HCT116 (cell line): ENCODE results near the gene GPR27. TPM values are rescaled to one million over a fixed set of nuclear protein-coding genes. Genes with fewer than 3 reads are reported as not detected.

Source experiments
- ATAC-seq: fragments of 200-7000 bp; cut with Tn5 transposase; 2 replicates; pipeline ENCODE4 v1.9.1; 2020; ENCODE audit warnings: mild to moderate bottlenecking, moderate library complexity
- BruUV-seq: library from RNA; stranded (reverse); fragments of 400-500 nt; replicated peaks from 2 replicates; lab custom pipeline; 2021; lab: Mats Ljungman, UMichigan
- CTCF ChIA-PET: fragments of 300-600 bp; sonication (Branson Sonifier 250); formaldehyde crosslinking; loops from one replicate; lab custom pipeline; 2021; ENCODE audit warnings: antibody characterized with exemption; lab: Charles Lee
- POLR2A ChIA-PET: fragments of 300-600, 350-600 bp; sonication (Branson Sonifier 250); formaldehyde crosslinking; loops from one replicate; lab custom pipeline; 2021; ENCODE audit warnings: antibody characterized with exemption; lab: Charles Lee
- RAD21 ChIA-PET, 2 experiments: fragments of 300-600 bp; sonication (Branson Sonifier 250); formaldehyde crosslinking; loops; one replicate each; lab custom pipeline; 2023; ENCODE audit warnings: low total read pairs in 2 of 2; ENCODE audit not compliant: uncharacterized antibody in 2 of 2, unreplicated experiment in 2 of 2, low non-redundant PET in 1 of 2; lab: Charles Lee
- DNase-seq: peaks from one replicate; pipeline ENCODE4 v3.0.0-alpha.2; 2010; ENCODE audit warnings: low read depth, low spot score
- H2AFZ ChIP-seq: fragments of 200-600 bp; shearing (Covaris generic), sonication (generic); 2 replicates; pipeline ENCODE4 v1.6.1; 2017; ENCODE audit warnings: low read depth, mixed run types, mixed read lengths, antibody characterized with exemption, low read length; ENCODE audit not compliant: poor library complexity, severe bottlenecking
- H3K27ac ChIP-seq: 2 replicates; pipeline ENCODE4 v1.5.1; 2012; ENCODE audit warnings: low read depth, low read length
- H3K27me3 ChIP-seq: fragments of 200-600 bp; sonication (generic); 2 replicates; pipeline ENCODE4 v1.6.1; 2016; ENCODE audit warnings: mixed run types, low read length, mixed read lengths; ENCODE audit not compliant: insufficient read depth
- H3K36me3 ChIP-seq, 2 experiments: fragments of 200-500 bp in 1 of 2; fragments of 200-600 bp in 1 of 2; sonication (Bioruptor generic) in 1 of 2; sonication (generic) in 1 of 2; 2 replicates each; pipeline versions ENCODE4 v1.5.1 to v1.6.1; 2014 to 2016; ENCODE audit warnings: low read length in 2 of 2, inconsistent platforms in 1 of 2, mixed read lengths in 1 of 2, mixed run types in 1 of 2; ENCODE audit not compliant: insufficient read depth in 2 of 2, control insufficient read depth in 1 of 2
- H3K4me1 ChIP-seq, 2 experiments: fragments of 200-600 bp in 1 of 2; sonication (generic) in 1 of 2; 2 replicates each; pipeline versions ENCODE4 v1.5.1 to v1.6.1; 2012 to 2017; ENCODE audit warnings: low read length in 2 of 2, inconsistent platforms in 1 of 2, mild to moderate bottlenecking in 1 of 2, mixed read lengths in 1 of 2, mixed run types in 1 of 2, moderate library complexity in 1 of 2; ENCODE audit not compliant: insufficient read depth in 2 of 2, control insufficient read depth in 1 of 2
- H3K4me2 ChIP-seq: fragments of 200-600 bp; sonication (generic); 2 replicates; pipeline ENCODE4 v1.6.1; 2017; ENCODE audit warnings: mixed run types, low read length, mixed read lengths
- H3K4me3 ChIP-seq, 2 experiments: fragments of 200-600 bp in 1 of 2; sonication (generic) in 1 of 2; replicated peaks in 1 of 2; 2 replicates each; pipeline ENCODE4 v1.5.1; 2011 to 2016; ENCODE audit warnings: low read length in 2 of 2, control low read depth in 1 of 2, low read depth in 1 of 2, mild to moderate bottlenecking in 1 of 2, mixed read lengths in 1 of 2, mixed run types in 1 of 2
- H3K79me2 ChIP-seq: fragments of 200-600 bp; sonication (generic); 2 replicates; pipeline ENCODE4 v1.6.1; 2017; ENCODE audit warnings: mild to moderate bottlenecking, mixed run types, low read length, moderate library complexity, mixed read lengths; ENCODE audit not compliant: insufficient read depth
- H3K9ac ChIP-seq: fragments of 200-600 bp; sonication (generic); 2 replicates; pipeline ENCODE4 v1.6.1; 2016; ENCODE audit warnings: low read length, mixed read lengths
- H3K9me2 ChIP-seq: fragments of 200-600 bp; sonication (generic), shearing (Covaris generic); 2 replicates; pipeline ENCODE4 v1.6.1; 2017; ENCODE audit warnings: mixed run types, mild to moderate bottlenecking, moderate library complexity; ENCODE audit not compliant: insufficient read depth
- H3K9me3 ChIP-seq, 2 experiments: fragments of 200-500 bp in 1 of 2; fragments of 200-600 bp in 1 of 2; sonication (Bioruptor generic) in 1 of 2; sonication (generic) in 1 of 2; 2 replicates each; pipeline ENCODE4 v1.6.1; 2014 to 2017; ENCODE audit warnings: low read length in 2 of 2, mixed read lengths in 2 of 2, inconsistent platforms in 1 of 2, low read depth in 1 of 2, mild to moderate bottlenecking in 1 of 2, mixed run types in 1 of 2, moderate library complexity in 1 of 2; ENCODE audit not compliant: control insufficient read depth in 1 of 2, insufficient read depth in 1 of 2
- H4K20me1 ChIP-seq: fragments of 200-600 bp; sonication (generic), shearing (Covaris generic); 2 replicates; pipeline ENCODE4 v1.6.1; 2017; ENCODE audit warnings: mixed run types, mild to moderate bottlenecking, moderate library complexity; ENCODE audit not compliant: insufficient read depth
- ATF3 ChIP-seq: IDR thresholded peaks from 2 replicates; pipeline ENCODE4 v1.6.1; 2012
- CBX3 ChIP-seq: IDR thresholded peaks from 2 replicates; pipeline ENCODE4 v1.6.1; 2012; ENCODE audit warnings: low read depth
- CEBPB ChIP-seq: IDR thresholded peaks from 2 replicates; pipeline ENCODE4 v1.6.1; 2012; ENCODE audit warnings: low read depth
- CTCF ChIP-seq, 3 experiments: fragments of 200-600 bp in 1 of 3; sonication (generic) in 1 of 3; IDR thresholded peaks in 2 of 3; conservative IDR thresholded peaks in 1 of 3; 2 replicates each; pipeline ENCODE4 v1.5.1; 2012 to 2017; ENCODE audit warnings: low read depth in 2 of 3, low read length in 2 of 3, antibody characterized with exemption in 1 of 3, borderline replicate concordance in 1 of 3, control low read depth in 1 of 3, mild to moderate bottlenecking in 1 of 3, mixed read lengths in 1 of 3, mixed run types in 1 of 3, moderate library complexity in 1 of 3; ENCODE audit not compliant: insufficient read depth in 1 of 3
- ELF1 ChIP-seq: IDR thresholded peaks from 2 replicates; pipeline ENCODE4 v1.6.1; 2012; ENCODE audit warnings: low read depth, borderline replicate concordance
- EZH2phosphoT487 ChIP-seq: fragments of 200-600 bp; IDR thresholded peaks from 2 replicates; pipeline ENCODE4 v1.6.1; 2018; ENCODE audit warnings: antibody characterized with exemption, borderline replicate concordance
- FOSL1 ChIP-seq: IDR thresholded peaks from 2 replicates; pipeline ENCODE4 v1.6.1; 2012; ENCODE audit warnings: low read depth
- MAX ChIP-seq: IDR thresholded peaks from 2 replicates; pipeline ENCODE4 v1.6.1; 2012
- POLR2AphosphoS5 ChIP-seq: IDR thresholded peaks from 2 replicates; pipeline ENCODE4 v1.6.1; 2011; ENCODE audit warnings: mild to moderate bottlenecking, low read depth, low read length, moderate library complexity
- RAD21 ChIP-seq: IDR thresholded peaks from 2 replicates; pipeline ENCODE4 v1.6.1; 2012; ENCODE audit warnings: low read depth, mild to moderate bottlenecking
- SP1 ChIP-seq: IDR thresholded peaks from 2 replicates; pipeline ENCODE4 v1.6.1; 2012; ENCODE audit warnings: low read depth
- SRF ChIP-seq: IDR thresholded peaks from 2 replicates; pipeline ENCODE4 v1.6.1; 2012; ENCODE audit warnings: low read depth
- ZFX ChIP-seq: fragments of 450-650 bp; IDR thresholded peaks from 2 replicates; pipeline ENCODE4 v1.6.1; 2017
- ZNF274 ChIP-seq: fragments of 200-500 bp; sonication (Bioruptor generic); IDR thresholded peaks from 2 replicates; pipeline ENCODE4 v1.6.1; 2014; ENCODE audit warnings: mild to moderate bottlenecking, low read depth, low read length, inconsistent platforms
- intact Hi-C: fragments of 100-400 bp; cut with micrococcal nuclease; formaldehyde crosslinking; loops from 2 replicates; pipeline ENCODE4 v1.10.0; 2022
- total RNA-seq: library from RNA; stranded (reverse); gene quantifications from one replicate; pipeline ENCODE4 v1.2.1, GENCODE V29; 2021; ENCODE audit not compliant: unreplicated experiment

GPR27 gene
- total RNA-seq, 1 experiment from 2014 or later: not detected

GRCh38 chr3:71705681-71706080, 48.0 kb upstream of the GPR27 start:
- ATAC-seq: no peak
- no peaks in the 10 kb centered on the region for H3K36me3 ChIP-seq
- no peak for TF ChIP-seq EZH2phosphoT487
- TF ChIP-seq RAD21: no peak
- no peak for TF ChIP-seq MAX
- no peak for TF ChIP-seq ZNF274
- no peak for TF ChIP-seq CEBPB
- TF ChIP-seq ELF1: no peak
- no peak for TF ChIP-seq SRF
- TF ChIP-seq POLR2AphosphoS5: no peak
- no peak for TF ChIP-seq SP1
- TF ChIP-seq FOSL1: no peak
- no peak for TF ChIP-seq ZFX
- no peak for TF ChIP-seq ATF3
- TF ChIP-seq CTCF (IDR thresholded peaks at IDR 0.05 in 2 of 3, conservative IDR thresholded peaks at IDR 0.05 in 1 of 3; ENCODE audit: borderline replicate concordance in 1 of 3, insufficient read depth in 1 of 3, low read depth in 2 of 3, low read length in 2 of 3): no peak
- TF ChIP-seq CBX3: no peak
- TF ChIP-seq, all 23 proteins: peak for 0
- no peaks in the 10 kb centered on the region for H3K9me2 ChIP-seq
- no peak overlapping the region for H3K9ac ChIP-seq
- H2AFZ ChIP-seq: no peak overlapping the region
- no peak overlapping the region for H3K4me3 ChIP-seq
- ChIA-PET POLR2A (no interaction called here), RAD21 (no interaction called here), CTCF (no interaction called here)
- DNase-seq: no peak
- intact Hi-C loops: no loop called here
- no peaks in the 10 kb centered on the region for H3K9me3 ChIP-seq
- H4K20me1 ChIP-seq: no peaks in the 10 kb centered on the region
- no TSS peak for BruUV-seq
- no peaks in the 10 kb centered on the region for H3K27me3 ChIP-seq
- no peak overlapping the region for H3K4me2 ChIP-seq
- H3K79me2 ChIP-seq: no peaks in the 10 kb centered on the region
- H3K27ac ChIP-seq: no peak overlapping the region
- no peaks in the 10 kb centered on the region for H3K4me1 ChIP-seq
